ENCODE results near the gene INTS2.

INTS2 gene

GRCh38 chr17:61874075-61874474, 53.7 kb downstream of the INTS2 start:
- no peak overlapping the region for H3K4me3 ChIP-seq (ENCODE audit: low read depth, low read length)
- H3K9me3 ChIP-seq: no peaks in the 10 kb centered on the region
- H3K36me3 ChIP-seq: peaks cover 21% of the 10 kb centered on the region
- no peak for DNase-seq
- TF ChIP-seq, protein P1, sequence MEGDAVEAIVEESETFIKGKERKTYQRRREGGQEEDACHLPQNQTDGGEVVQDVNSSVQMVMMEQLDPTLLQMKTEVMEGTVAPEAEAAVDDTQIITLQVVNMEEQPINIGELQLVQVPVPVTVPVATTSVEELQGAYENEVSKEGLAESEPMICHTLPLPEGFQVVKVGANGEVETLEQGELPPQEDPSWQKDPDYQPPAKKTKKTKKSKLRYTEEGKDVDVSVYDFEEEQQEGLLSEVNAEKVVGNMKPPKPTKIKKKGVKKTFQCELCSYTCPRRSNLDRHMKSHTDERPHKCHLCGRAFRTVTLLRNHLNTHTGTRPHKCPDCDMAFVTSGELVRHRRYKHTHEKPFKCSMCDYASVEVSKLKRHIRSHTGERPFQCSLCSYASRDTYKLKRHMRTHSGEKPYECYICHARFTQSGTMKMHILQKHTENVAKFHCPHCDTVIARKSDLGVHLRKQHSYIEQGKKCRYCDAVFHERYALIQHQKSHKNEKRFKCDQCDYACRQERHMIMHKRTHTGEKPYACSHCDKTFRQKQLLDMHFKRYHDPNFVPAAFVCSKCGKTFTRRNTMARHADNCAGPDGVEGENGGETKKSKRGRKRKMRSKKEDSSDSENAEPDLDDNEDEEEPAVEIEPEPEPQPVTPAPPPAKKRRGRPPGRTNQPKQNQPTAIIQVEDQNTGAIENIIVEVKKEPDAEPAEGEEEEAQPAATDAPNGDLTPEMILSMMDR (IDR thresholded peaks at IDR 0.05; ENCODE audit: low read depth, low read length): no peak
- no peaks in the 10 kb centered on the region for H3K4me1 ChIP-seq
- no peaks in the 10 kb centered on the region for H3K27me3 ChIP-seq

DNA sequence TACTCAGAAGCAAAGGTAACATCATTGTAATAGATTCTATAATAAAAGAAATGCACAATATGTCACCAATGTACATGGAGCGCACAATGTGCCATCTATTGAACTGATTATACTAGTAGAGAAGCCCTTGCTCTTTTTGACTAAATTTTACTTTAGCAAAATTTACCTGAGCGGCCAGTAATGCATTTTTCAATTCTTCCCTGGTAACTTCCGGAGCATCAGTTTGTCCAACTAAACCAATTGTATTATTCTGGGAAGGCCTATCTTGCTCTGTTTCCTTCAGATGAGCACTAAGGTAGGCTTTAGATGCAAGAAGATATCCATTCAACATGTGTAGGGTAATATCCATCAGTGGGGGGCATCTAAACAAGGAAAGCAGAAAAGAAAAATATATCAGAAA, 55.7 kb downstream of the INTS2 start:
- TF ChIP-seq, protein P1 (IDR thresholded peaks at IDR 0.05; ENCODE audit: low read depth, low read length): no peak
- peaks cover 24% of the 10 kb centered on the region for H3K36me3 ChIP-seq
- H3K4me1 ChIP-seq: no peaks in the 10 kb centered on the region
- H3K9me3 ChIP-seq: no peaks in the 10 kb centered on the region
- H3K4me3 ChIP-seq (ENCODE audit: low read depth, low read length): no peak overlapping the region
- H3K27me3 ChIP-seq: no peaks in the 10 kb centered on the region
- DNase-seq: no peak

DNA sequence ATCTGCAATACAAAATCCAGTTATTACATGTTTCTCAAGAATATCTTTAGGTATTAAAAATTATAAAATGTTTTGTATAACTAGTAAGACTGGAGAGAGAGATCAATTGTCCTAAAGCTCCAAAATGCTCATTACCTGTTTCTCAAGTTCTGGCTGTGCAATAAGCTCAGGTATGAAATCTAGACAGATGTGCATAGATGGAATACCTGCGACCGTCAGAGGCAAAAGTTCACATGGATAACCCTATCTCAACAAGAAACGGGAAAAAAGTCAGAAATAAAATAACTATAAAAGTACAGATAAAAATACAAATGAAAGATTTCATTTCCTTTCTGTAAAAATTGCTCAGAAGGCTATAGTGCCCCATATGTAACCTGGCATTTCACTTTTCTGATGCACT, 58.6 kb downstream of the INTS2 start:
- H3K4me3 ChIP-seq (ENCODE audit: low read depth, low read length): no peak overlapping the region
- H3K9me3 ChIP-seq: no peaks in the 10 kb centered on the region
- peaks cover 17% of the 10 kb centered on the region for H3K36me3 ChIP-seq
- no peaks in the 10 kb centered on the region for H3K27me3 ChIP-seq
- H3K4me1 ChIP-seq: no peaks in the 10 kb centered on the region
- TF ChIP-seq, protein P1 (IDR thresholded peaks at IDR 0.05; ENCODE audit: low read depth, low read length): no peak
- no peak for DNase-seq

- Histone ChIP-seq H3K9me3 (no peaks in the 10 kb centered on the region), H3K4me3 (ENCODE audit: low read depth, low read length) (no peak overlapping the region), H3K27me3 (no peaks in the 10 kb centered on the region), H3K4me1 (no peaks in the 10 kb centered on the region), H3K36me3 (peaks cover 19% of the 10 kb centered on the region)
- TF ChIP-seq, protein P1 (IDR thresholded peaks at IDR 0.05; ENCODE audit: low read depth, low read length): no peak
- no peak for DNase-seq
Observed at GRCh38 chr17:61868074-61868473, 59.7 kb downstream of the INTS2 start.

- peaks cover 2% of the 10 kb centered on the region; the same call in 1 of the 2 replicates for H3K4me1 ChIP-seq
Observed at GRCh38 chr17:61867033-61867432, 60.7 kb downstream of the INTS2 start.

DNA sequence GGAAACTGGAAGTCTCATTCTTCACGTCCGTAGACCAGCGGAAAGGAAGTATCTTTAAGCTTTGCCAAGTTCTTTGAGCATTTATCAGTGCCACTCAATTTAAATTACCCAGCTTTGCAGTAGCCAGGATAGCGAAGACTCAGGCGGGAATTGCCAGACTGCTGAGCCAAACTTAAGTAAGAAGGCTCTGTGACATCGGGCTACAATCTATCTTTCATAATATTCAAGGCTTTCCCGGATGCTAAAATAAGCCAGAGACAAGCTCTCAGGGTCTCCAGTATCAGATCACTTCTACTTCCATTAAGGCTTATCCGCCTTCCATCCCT, 64.0 kb downstream of the INTS2 start:
- H3K27me3 ChIP-seq: no peaks in the 10 kb centered on the region
- H3K4me1 ChIP-seq: peaks cover 6% of the 10 kb centered on the region; the same call in 1 of the 2 replicates
- peak overlapping the region; percentile 85 for H3K4me3 ChIP-seq (ENCODE audit: low read depth, low read length)
- TF ChIP-seq, protein P1 (IDR thresholded peaks at IDR 0.05; ENCODE audit: low read depth, low read length): no peak
- no peak for DNase-seq
- no peaks in the 10 kb centered on the region for H3K9me3 ChIP-seq
- H3K36me3 ChIP-seq: peaks cover 5% of the 10 kb centered on the region

More at GRCh38 chr17:61867033-61867432, 60.7 kb downstream of the INTS2 start:
- DNase-seq: no peak
- H3K9me3 ChIP-seq: no peaks in the 10 kb centered on the region
- peaks cover 18% of the 10 kb centered on the region for H3K36me3 ChIP-seq
- H3K4me3 ChIP-seq (ENCODE audit: low read depth, low read length): no peak overlapping the region
- TF ChIP-seq, protein P1 (IDR thresholded peaks at IDR 0.05; ENCODE audit: low read depth, low read length): no peak
- no peaks in the 10 kb centered on the region for H3K27me3 ChIP-seq
